Hepatocyte (in vitro differentiated cells): ENCODE data around the gene RIN2. TPM values are rescaled to one million over a fixed set of nuclear protein-coding genes. Genes with fewer than 3 reads are reported as not detected.
A peak's percentile ranks its signal among the peaks of the same experiment; 100 is the strongest.

ENCODE experiments used
- DNase-seq: peaks from one replicate; pipeline ENCODE4 v3.0.0-alpha.2; 2016; ENCODE audit warnings: low spot score
- H2AFZ ChIP-seq: fragments of 200-600 bp; sonication (generic); 2 replicates; pipeline ENCODE4 v1.6.0; 2016; ENCODE audit warnings: antibody characterized with exemption, mild to moderate bottlenecking
- H3K27ac ChIP-seq: fragments of 200-600 bp; sonication (generic); 2 replicates; pipeline ENCODE4 v1.5.1; 2016; ENCODE audit warnings: mild to moderate bottlenecking
- H3K27me3 ChIP-seq: fragments of 200-600 bp; sonication (generic); 2 replicates; pipeline ENCODE4 v1.6.1; 2016
- H3K36me3 ChIP-seq: fragments of 200-600 bp; sonication (generic); replicated peaks from 2 replicates; pipeline ENCODE4 v1.5.1; 2016; ENCODE audit warnings: low read depth; ENCODE audit not compliant: insufficient read depth
- H3K4me1 ChIP-seq: fragments of 200-600 bp; sonication (generic); 2 replicates; pipeline ENCODE4 v1.5.1; 2016; ENCODE audit warnings: mild to moderate bottlenecking, moderate library complexity; ENCODE audit not compliant: insufficient read depth
- H3K4me2 ChIP-seq: fragments of 200-600 bp; sonication (generic); 2 replicates; pipeline ENCODE4 v1.6.0; 2016
- H3K4me3 ChIP-seq: fragments of 200-600 bp; sonication (generic); 2 replicates; pipeline ENCODE4 v1.5.1; 2016; ENCODE audit warnings: mild to moderate bottlenecking
- H3K79me2 ChIP-seq: fragments of 200-600 bp; sonication (generic); 2 replicates; pipeline ENCODE4 v1.6.0; 2017; ENCODE audit warnings: mild to moderate bottlenecking
- H3K9me2 ChIP-seq: fragments of 200-600 bp; sonication (generic); replicated peaks from 2 replicates; pipeline ENCODE4 v1.6.0; 2017; ENCODE audit warnings: mild to moderate bottlenecking; ENCODE audit not compliant: insufficient read depth
- H3K9me3 ChIP-seq: fragments of 200-600 bp; sonication (generic); 2 replicates; pipeline ENCODE4 v1.5.1; 2016; ENCODE audit warnings: low read depth, mild to moderate bottlenecking
- H4K20me1 ChIP-seq: fragments of 200-600 bp; sonication (generic); 2 replicates; pipeline ENCODE4 v1.6.0; 2016; ENCODE audit warnings: mild to moderate bottlenecking; ENCODE audit not compliant: insufficient read depth, poor library complexity, severe bottlenecking
- CTCF ChIP-seq: fragments of 200-600 bp; sonication (generic); IDR thresholded peaks from 2 replicates; pipeline ENCODE4 v1.5.1; 2016; ENCODE audit warnings: antibody characterized with exemption, mild to moderate bottlenecking; ENCODE audit not compliant: poor library complexity
- EZH2 ChIP-seq: fragments of 200-600 bp; sonication (generic); IDR thresholded peaks from 2 replicates; pipeline ENCODE4 v1.6.1; 2016; ENCODE audit warnings: antibody characterized with exemption, mild to moderate bottlenecking, borderline replicate concordance
- EZH2phosphoT487 ChIP-seq: fragments of 200-600 bp; sonication (generic); IDR thresholded peaks from one replicate; pipeline ENCODE4 v1.6.1; 2018; ENCODE audit warnings: antibody characterized with exemption, mild to moderate bottlenecking, low read depth, moderate library complexity; ENCODE audit not compliant: unreplicated experiment, severe bottlenecking
- WGBS: methylation state at CpG from one replicate; pipeline ENCODE4 v1.1.6; 2016; ENCODE audit warnings: low lambda C conversion rate; ENCODE audit errors: missing lambda C conversion rate; 5-methylcytosine and 5-hydroxymethylcytosine counted together
- polyA plus RNA-seq: library from polyadenylated mRNA; unstranded; fragments of >200 nt; fragmentation: Nextera tagmentation; extraction: Ambion mirVana; gene quantifications from 2 replicates; pipeline ENCODE4 v1.2.1, GENCODE V29; 2016
- total RNA-seq: library from RNA; depleted of rRNA; stranded (reverse); fragments of >200 nt; gene quantifications from 2 replicates; pipeline ENCODE4 v1.2.3, GENCODE V29; 2014

The RIN2 gene
- total and polyA plus RNA-seq, 2 experiments from 2014 or later, result 24.5 to 39.0 TPM

- peak overlapping the region; percentile 96 for H3K4me2 ChIP-seq
- DNase-seq, result peak; percentile 98
- no peaks in the 10 kb centered on the region for H3K36me3 ChIP-seq
- H3K9me3 ChIP-seq, result no peaks in the 10 kb centered on the region
- WGBS, result under 1% methylated on average over 31 of the region's 45 CpGs
- H3K27ac ChIP-seq, result peak overlapping the region; percentile 100
- peak overlapping the region; percentile 96 for H3K4me3 ChIP-seq
- no peaks in the 10 kb centered on the region for H3K9me2 ChIP-seq
- peaks cover 23% of the 10 kb centered on the region for H3K4me1 ChIP-seq
- TF ChIP-seq EZH2, result no peak
- no peak for TF ChIP-seq EZH2phosphoT487
- TF ChIP-seq CTCF, result no peak
- peaks cover 22% of the 10 kb centered on the region for H3K79me2 ChIP-seq
- H4K20me1 ChIP-seq, result no peaks in the 10 kb centered on the region
- H2AFZ ChIP-seq, result peak overlapping the region; percentile 93
- no peaks in the 10 kb centered on the region for H3K27me3 ChIP-seq
Measured at GRCh38 chr20:19757487-19758132, 448 bp upstream of the RIN2 start.

- Histone ChIP-seq H3K27ac (peak overlapping the region; percentile 100), H4K20me1 (no peaks in the 10 kb centered on the region), H3K79me2 (peaks cover 31% of the 10 kb centered on the region), H3K27me3 (no peaks in the 10 kb centered on the region), H2AFZ (peak overlapping the region; percentile 53), H3K4me3 (peak overlapping the region; percentile 90), H3K4me2 (peak overlapping the region; percentile 96), H3K36me3 (no peaks in the 10 kb centered on the region), H3K9me3 (no peaks in the 10 kb centered on the region), H3K9me2 (no peaks in the 10 kb centered on the region), H3K4me1 (peaks cover 23% of the 10 kb centered on the region)
- DNase-seq, result peak; percentile 74
- TF ChIP-seq EZH2phosphoT487 (no peak), EZH2 (no peak), CTCF (no peak)
- 2% methylated on average over 38 of the region's 54 CpGs for WGBS
Measured at GRCh38 chr20:19758501-19759331, 658 bp downstream of the RIN2 start.

GRCh38 chr20:19760371-19760721, 2.3 kb downstream of the RIN2 start:
- no peaks in the 10 kb centered on the region for H3K9me2 ChIP-seq
- no peaks in the 10 kb centered on the region for H4K20me1 ChIP-seq
- peak overlapping the region; percentile 51 for H3K27ac ChIP-seq
- no peak for DNase-seq
- H3K27me3 ChIP-seq, result no peaks in the 10 kb centered on the region
- H3K36me3 ChIP-seq, result no peaks in the 10 kb centered on the region
- 91% methylated on average over 3 of the region's 3 CpGs for WGBS
- peaks cover 42% of the 10 kb centered on the region for H3K79me2 ChIP-seq
- H3K9me3 ChIP-seq, result no peaks in the 10 kb centered on the region
- H2AFZ ChIP-seq, result no peak overlapping the region
- H3K4me2 ChIP-seq, result peak overlapping the region; percentile 96
- TF ChIP-seq EZH2phosphoT487 (no peak), CTCF (no peak), EZH2 (no peak)
- H3K4me1 ChIP-seq, result peaks cover 23% of the 10 kb centered on the region
- H3K4me3 ChIP-seq, result no peak overlapping the region
